HG03175 (cell line): ENCODE data around the gene TDRD1.

Source experiments
- ATAC-seq: cut with Tn5 transposase; IDR thresholded peaks from one replicate; pipeline ENCODE4 v1.9.1; 2021; ENCODE audit warnings: mild to moderate bottlenecking, moderate library complexity; ENCODE audit not compliant: unreplicated experiment

The TDRD1 gene

GRCh38 chr10:114234132-114234531 is 55.0 kb downstream of the TDRD1 start:
- no peak for ATAC-seq

GRCh38 chr10:114239117-114239993 is 60.2 kb downstream of the TDRD1 start, which contains the start of gene VWA2:
Gene VWA2 (plus strand): TSS chr10:114239254. CDS start chr10:114248714, 9,460 bp downstream.
- ATAC-seq: no peak

- ATAC-seq: no peak
Measured at GRCh38 chr10:114239994-114240345, 60.8 kb downstream of the TDRD1 start.

- no peak for ATAC-seq
Measured at GRCh38 chr10:114242235-114242634, 63.1 kb downstream of the TDRD1 start.

GRCh38 chr10:114243661-114244060 is 64.5 kb downstream of the TDRD1 start:
- ATAC-seq: no peak

- ATAC-seq: no peak
Measured at GRCh38 chr10:114244126-114244525, 65.0 kb downstream of the TDRD1 start.

- no peak for ATAC-seq
Measured at GRCh38 chr10:114245121-114245791, 66.1 kb downstream of the TDRD1 start.

GRCh38 chr10:114246679-114247305 is 67.6 kb downstream of the TDRD1 start:
- ATAC-seq: no peak

- no peak for ATAC-seq
Measured at GRCh38 chr10:114250236-114250635, 71.1 kb downstream of the TDRD1 start.

GRCh38 chr10:114250716-114251115 is 71.6 kb downstream of the TDRD1 start:
- ATAC-seq: no peak

- ATAC-seq: no peak
Measured at GRCh38 chr10:114252092-114252491, 72.9 kb downstream of the TDRD1 start.

GRCh38 chr10:114252883-114253282 is 73.7 kb downstream of the TDRD1 start:
- no peak for ATAC-seq

- no peak for ATAC-seq
Measured at GRCh38 chr10:114255227-114255626, 76.1 kb downstream of the TDRD1 start.

- no peak for ATAC-seq
Measured at GRCh38 chr10:114256008-114256765, 77.0 kb downstream of the TDRD1 start.

- ATAC-seq: no peak
Measured at GRCh38 chr10:114256822-114257221, 77.7 kb downstream of the TDRD1 start.

- ATAC-seq: no peak
Measured at GRCh38 chr10:114257498-114257897, 78.3 kb downstream of the TDRD1 start.

- ATAC-seq: no peak
Measured at GRCh38 chr10:114258274-114258840, 79.2 kb downstream of the TDRD1 start.

- no peak for ATAC-seq
Measured at GRCh38 chr10:114259824-114260223, 80.7 kb downstream of the TDRD1 start.

GRCh38 chr10:114260366-114260765 is 81.2 kb downstream of the TDRD1 start:
- ATAC-seq: no peak

- ATAC-seq: no peak
Measured at GRCh38 chr10:114261076-114261475, 81.9 kb downstream of the TDRD1 start.

- ATAC-seq: no peak
Measured at GRCh38 chr10:114262496-114262895, 83.3 kb downstream of the TDRD1 start.
